Activated CD4-positive, CD25-positive, alpha-beta regulatory T cell (primary cell): ENCODE data around the gene OPHN1.
"Not testable (repeated sequence)": the region's sequence is repeated elsewhere in the genome, so short reads cannot be mapped to it uniquely, and the experiment has no call there.

ENCODE experiments used
- DNase-seq, 4 experiments: peaks; one replicate each; lab custom pipeline; 2025; lab: John Stamatoyannopoulos, UW

Gene OPHN1

GRCh38 chrX:68070119-68070518, 363.2 kb downstream of the OPHN1 start:
- DNase-seq = not testable (repeated sequence)

DNA sequence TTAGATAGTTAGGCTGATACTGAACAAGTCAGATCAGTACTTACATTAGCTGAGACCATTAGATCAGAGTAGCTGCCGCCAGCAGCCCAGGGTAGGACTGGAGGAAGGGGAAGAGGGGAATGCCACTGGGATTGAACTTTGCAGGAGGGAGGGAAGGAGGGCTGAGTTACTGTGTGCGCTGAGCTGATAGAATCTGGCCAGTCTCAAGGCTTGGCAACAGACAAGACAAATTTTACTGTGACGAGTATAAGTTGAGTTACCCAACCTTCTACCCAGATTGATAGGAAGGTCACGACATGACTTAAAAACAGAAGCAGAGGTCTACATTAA, 372.1 kb downstream of the OPHN1 start:
- no peak for DNase-seq

GRCh38 chrX:68060506-68061205, 372.6 kb downstream of the OPHN1 start:
- no peak for DNase-seq

GRCh38 chrX:68059469-68059868, 373.8 kb downstream of the OPHN1 start:
- DNase-seq = no peak

DNA sequence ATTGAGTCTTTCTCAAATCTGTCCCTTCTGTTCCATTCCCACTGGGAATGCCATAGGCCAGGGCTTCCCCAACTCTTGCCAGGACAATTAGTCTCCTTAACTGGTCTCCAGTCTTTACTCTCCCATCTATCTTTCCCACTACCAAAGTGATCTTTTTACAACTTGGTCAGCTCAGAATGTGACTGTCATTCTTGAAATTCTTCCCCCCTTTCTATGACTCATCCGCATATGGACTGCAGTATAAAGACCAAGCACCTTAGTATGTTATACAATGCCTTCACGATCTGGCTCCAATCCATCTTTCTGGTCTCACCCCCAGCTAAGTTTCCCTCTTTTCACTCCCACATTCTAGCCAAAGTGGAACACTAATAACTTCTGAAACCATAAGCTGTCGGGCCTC, 383.8 kb downstream of the OPHN1 start:
- no peak for DNase-seq

DNA sequence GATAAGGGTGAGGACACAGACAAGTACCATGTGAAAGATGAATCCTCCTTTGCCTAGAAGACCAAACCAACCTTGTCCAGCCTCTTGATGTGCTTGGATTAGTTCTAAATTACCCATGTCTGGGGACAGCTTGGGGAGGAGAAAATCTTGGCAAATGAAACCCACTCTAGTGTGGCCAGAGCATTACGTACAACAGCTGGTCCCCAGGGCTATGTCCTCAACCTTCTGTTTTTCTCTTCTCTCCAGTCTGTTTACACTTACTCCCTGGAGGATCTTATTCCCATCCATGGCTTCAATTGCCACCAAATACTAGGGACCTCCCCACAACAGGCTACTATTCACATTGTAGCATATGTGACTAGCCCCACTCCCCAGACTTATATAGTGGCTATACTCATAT, 384.5 kb downstream of the OPHN1 start:
- DNase-seq = no peak

GRCh38 chrX:68045008-68045577, 388.2 kb downstream of the OPHN1 start:
- DNase-seq = no peak

DNA sequence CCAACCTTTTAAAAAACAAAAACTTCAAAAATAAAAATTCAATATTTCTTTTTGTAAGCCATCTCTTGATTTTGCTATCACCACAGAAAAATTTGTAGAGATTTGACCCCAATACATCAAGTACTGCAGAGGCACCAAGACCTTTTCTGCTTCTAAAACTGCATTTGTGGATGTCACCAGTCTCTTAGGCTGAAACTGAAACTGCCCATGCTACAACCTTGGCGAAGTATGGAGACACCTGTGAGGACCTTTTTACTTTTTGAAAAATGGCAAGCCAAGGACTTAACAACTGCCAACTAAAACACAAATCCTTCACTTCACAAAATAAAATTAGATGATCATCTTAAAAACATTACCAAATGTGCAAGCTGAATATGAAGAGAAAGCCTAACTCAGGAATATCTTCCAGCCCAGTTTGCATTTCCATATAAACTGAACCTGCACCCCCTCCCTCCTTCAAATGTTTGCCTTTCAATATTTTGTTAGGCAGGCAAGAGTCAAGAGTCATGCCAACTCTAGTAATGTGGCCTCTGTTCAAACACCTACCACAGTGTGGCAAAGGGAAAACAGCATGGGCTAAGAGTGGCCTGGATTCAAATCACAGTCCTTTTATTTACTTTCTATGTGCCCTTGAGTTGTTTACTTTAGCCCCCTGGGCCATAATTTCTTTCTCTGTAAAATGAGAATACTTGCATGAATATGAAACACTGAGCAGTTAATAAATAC, 389.4 kb downstream of the OPHN1 start:
- no peak for DNase-seq

DNA sequence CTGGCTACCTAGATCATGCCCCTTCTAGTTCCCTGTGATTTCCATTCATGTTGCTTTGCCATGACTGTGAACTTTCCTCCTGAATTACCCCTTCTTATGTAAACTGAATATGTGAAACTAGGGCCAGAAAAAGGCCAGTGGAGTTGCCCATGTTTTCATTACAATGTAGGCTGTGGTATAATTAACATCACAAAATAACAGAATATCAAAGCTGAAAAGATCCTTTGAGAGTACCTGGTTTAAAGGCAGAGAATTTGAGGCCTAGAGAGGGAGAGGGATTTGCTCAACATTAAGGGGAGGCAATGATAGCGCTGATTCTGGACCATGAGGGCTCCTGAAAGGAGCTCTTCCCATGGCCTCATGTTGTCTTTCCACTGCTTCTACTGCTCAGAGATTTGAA, 392.2 kb downstream of the OPHN1 start:
- no peak for DNase-seq

GRCh38 chrX:68018248-68019203, 414.8 kb downstream of the OPHN1 start:
- DNase-seq = no peak

DNA sequence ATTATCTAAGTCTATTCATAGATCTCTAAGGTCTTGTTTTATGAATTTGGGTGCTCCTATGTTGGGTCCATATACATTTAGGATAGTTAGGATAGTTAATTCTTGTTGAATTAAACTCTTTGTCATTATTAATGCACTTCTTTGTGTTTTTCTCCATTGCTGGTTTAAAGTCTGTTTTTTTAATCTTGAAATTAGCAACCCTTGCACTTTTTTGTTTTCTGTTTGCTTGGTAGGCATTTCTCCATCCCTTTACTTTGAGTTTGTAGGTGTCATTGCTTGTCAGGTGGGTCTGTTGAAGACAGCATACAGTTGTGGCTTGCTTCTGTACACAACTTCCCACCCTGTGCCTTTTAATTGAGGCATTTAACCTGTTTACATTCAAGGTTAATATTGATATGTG, 434.8 kb downstream of the OPHN1 start:
- DNase-seq = no peak
